Kidney (tissue), 14 donors: ENCODE measurements around the gene CA5A. TPM values are rescaled to one million over a fixed set of nuclear protein-coding genes. Genes with fewer than 3 reads are reported as not detected.

ENCODE experiments used
- DNase-seq, 5 donors: peaks; one replicate each; pipeline ENCODE4 v3.0.0-alpha.2; 2013 to 2020
- FAIRE-seq: peaks from 2 replicates; lab custom pipeline; 2012; peaks lifted over from hg19 to GRCh38; lab: Jason Lieb, UNC
- H3K27ac ChIP-seq, 2 donors: one replicate each; pipeline ENCODE4 v1.7.0; 2013; ENCODE audit warnings: low read depth in 2 of 2, low read length in 2 of 2, inconsistent platforms in 1 of 2
- H3K27me3 ChIP-seq: one replicate; pipeline ENCODE4 v1.7.1; 2013; ENCODE audit warnings: low read length, inconsistent platforms; ENCODE audit not compliant: control insufficient read depth, insufficient read depth
- H3K36me3 ChIP-seq, 3 donors: one replicate each; pipeline versions ENCODE4 v1.7.0 to v1.7.1; 2013; ENCODE audit warnings: low read length in 3 of 3, control low read depth in 1 of 3, inconsistent platforms in 1 of 3; ENCODE audit not compliant: insufficient read depth in 3 of 3, control insufficient read depth in 2 of 3
- H3K4me1 ChIP-seq, 3 donors: one replicate each; pipeline versions ENCODE4 v1.7.0 to v1.7.1; 2013; ENCODE audit warnings: low read length in 3 of 3, inconsistent platforms in 1 of 3, low read depth in 1 of 3; ENCODE audit not compliant: control insufficient read depth in 2 of 3, insufficient read depth in 2 of 3
- H3K4me3 ChIP-seq, 3 donors: one replicate each; pipeline versions ENCODE4 v1.7.0 to v1.8.1; 2013; ENCODE audit warnings: low read length in 3 of 3, control low read depth in 1 of 3, inconsistent platforms in 1 of 3
- H3K9ac ChIP-seq, 3 donors: one replicate each; pipeline versions ENCODE4 v1.7.0 to v1.7.1; 2013; ENCODE audit warnings: low read length in 3 of 3, control low read depth in 1 of 3, inconsistent platforms in 1 of 3
- H3K9me3 ChIP-seq, 3 donors: one replicate each; pipeline versions ENCODE4 v1.7.0 to v1.7.1; 2013; ENCODE audit warnings: low read length in 3 of 3, control low read depth in 1 of 3, inconsistent platforms in 1 of 3; ENCODE audit not compliant: control insufficient read depth in 2 of 3, insufficient read depth in 1 of 3
- CTCF ChIP-seq: IDR thresholded peaks from 3 replicates; pipeline ENCODE4 v1.5.1; 2012; ENCODE audit warnings: mild to moderate bottlenecking, moderate library complexity, borderline replicate concordance; ENCODE audit not compliant: insufficient read depth; ENCODE audit errors: extremely low read depth
- intact Hi-C: fragments of 100-400 bp; cut with DNase I; formaldehyde crosslinking; loops from one replicate; pipeline ENCODE4 v1.11.1; 2022
- polyA plus RNA-seq: library from polyadenylated mRNA; stranded (reverse); fragments of 350-450 nt; fragmentation: Illumina TruSeq; extraction: RNeasy Lipid Tissue Mini Kit (QIAGEN cat#74804); gene quantifications from one replicate; pipeline ENCODE4 v1.2.3, GENCODE V29; 2014; ENCODE audit warnings: low read depth, low replicate concordance; ENCODE audit not compliant: insufficient read depth
- total RNA-seq: library from RNA; stranded (reverse); fragmentation: NEBNext Ultra II Directional; extraction: Animal tissue kit (Norgen Biotek cat#: 25700); gene quantifications from one replicate; pipeline ENCODE4 v1.2.1, GENCODE V29; 2021
- donor health status: control.
- donor health status: control.
- donor health status: control.
- donor health status: control.
- donor health status: control.
- donor health status: DM: yes; HTN: yes; CAD: no.
- donor health status: Normal renal cell carcinoma (clear cell type).

CA5A gene
- total and polyA plus RNA-seq, 2 donors from 2014 or later, result not detected

DNA sequence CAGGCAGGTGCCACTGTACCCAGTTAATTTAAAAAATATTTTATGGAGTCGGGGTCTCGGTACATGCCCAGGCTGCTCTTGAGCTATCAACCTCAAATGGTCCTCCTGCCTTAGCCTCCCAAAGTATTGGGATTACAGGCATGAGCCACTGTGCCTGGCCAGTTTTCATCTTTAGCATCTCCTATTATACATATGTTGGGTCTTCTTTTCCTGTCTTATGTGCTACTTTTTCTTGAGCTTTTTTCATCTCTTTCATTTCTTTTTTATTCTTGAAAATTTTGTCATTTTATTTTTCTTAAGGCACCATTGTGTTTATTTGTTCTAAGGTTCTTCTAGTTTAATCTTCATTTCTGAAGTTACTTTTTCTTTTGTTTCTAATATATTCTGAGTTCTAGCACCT, 35.6 kb upstream of the CA5A start:
- Histone ChIP-seq H3K4me3 (no peak overlapping the region), H3K9me3 (peaks cover 0 to 8% (median 3%) of the 10 kb centered on the region in 3 donors), H3K27ac (no peak overlapping the region), H3K36me3 (peaks cover 0 to 2% (median 0%) of the 10 kb centered on the region in 3 donors), H3K4me1 (peaks cover 0 to under 1% (median 0%) of the 10 kb centered on the region in 3 donors), H3K27me3 (no peaks in the 10 kb centered on the region), H3K9ac (no peak overlapping the region)
- DNase-seq (no peak), FAIRE-seq (no peak)
- intact Hi-C loops, result no loop called here
- TF ChIP-seq CTCF, result no peak

DNA sequence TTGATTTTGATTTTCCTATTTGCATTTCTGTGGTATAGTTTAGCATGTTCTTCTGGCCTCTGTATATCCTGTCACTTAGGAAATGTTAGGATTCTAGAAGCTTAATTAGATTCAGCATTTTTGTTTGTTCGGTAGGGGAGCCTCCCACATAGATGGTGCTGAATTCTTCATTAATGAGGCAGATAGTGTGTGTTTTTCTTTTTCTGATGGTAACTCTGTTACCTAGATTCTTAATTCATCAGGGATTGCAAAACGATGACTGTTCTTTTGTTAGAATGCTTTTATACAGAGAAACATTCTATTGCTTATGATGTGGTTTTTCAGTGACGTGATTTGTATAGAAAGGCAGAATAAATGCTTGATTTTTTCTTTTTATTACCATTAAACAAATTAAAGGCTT, 33.9 kb upstream of the CA5A start:
- intact Hi-C loops, result no loop called here

DNA sequence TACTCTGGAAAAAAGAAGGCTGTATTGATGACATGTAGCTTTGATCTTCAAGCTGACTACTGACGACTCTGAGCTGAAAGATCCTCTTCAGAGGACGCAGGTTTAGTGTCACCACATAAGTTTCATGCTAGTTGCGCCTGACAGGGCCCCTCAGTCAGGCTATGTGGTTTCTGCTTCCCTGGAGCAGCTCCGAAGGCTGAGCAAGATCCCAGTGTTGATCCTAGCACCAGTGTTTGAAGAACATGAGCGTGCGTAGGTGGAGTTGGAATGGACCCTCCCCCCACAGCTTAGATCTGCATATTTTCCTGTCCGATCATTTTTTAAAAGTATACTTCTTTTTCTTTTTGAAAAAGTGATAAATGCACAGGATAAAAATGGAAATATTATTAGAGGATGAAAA, 32.2 kb upstream of the CA5A start:
- Histone ChIP-seq H3K27me3 (no peaks in the 10 kb centered on the region), H3K9me3 (peaks cover 0 to 8% (median 3%) of the 10 kb centered on the region in 3 donors), H3K27ac (no peak overlapping the region), H3K4me1 (peaks cover 0 to 11% (median 11%) of the 10 kb centered on the region in 3 donors), H3K4me3 (no peak overlapping the region), H3K9ac (no peak overlapping the region), H3K36me3 (no peaks in the 10 kb centered on the region)
- intact Hi-C loops, result no loop called here
- FAIRE-seq (no peak), DNase-seq (no peak)
- TF ChIP-seq CTCF, result no peak

More for the DNA sequence above, 33.9 kb upstream of the CA5A start:
- Histone ChIP-seq H3K9me3 (peaks cover 0 to 8% (median 3%) of the 10 kb centered on the region in 3 donors), H3K36me3 (no peaks in the 10 kb centered on the region), H3K27ac (no peak overlapping the region), H3K27me3 (no peaks in the 10 kb centered on the region), H3K9ac (no peak overlapping the region), H3K4me1 (peaks cover 0 to 11% (median 11%) of the 10 kb centered on the region in 3 donors), H3K4me3 (no peak overlapping the region)
- no peak for DNase-seq
- FAIRE-seq, result no peak
- TF ChIP-seq CTCF, result no peak
